ENCODE measurements around the gene TFCP2L1. TPM values are rescaled to one million over a fixed set of nuclear protein-coding genes. Genes with fewer than 3 reads are reported as not detected.

Gene TFCP2L1
- total and polyA plus RNA-seq, 8 donors, result 2.0 to 7.7 (median 4.5) TPM

GRCh38 chr2:121195036-121195435, 90.0 kb downstream of the TFCP2L1 start:
- DNase-seq (no peak), ATAC-seq (no peak), FAIRE-seq (no peak)
- no peaks in the 10 kb centered on the region for H3K4me1 ChIP-seq
- no peak overlapping the region for H3K4me3 ChIP-seq
- H3K9me3 ChIP-seq, result no peaks in the 10 kb centered on the region
- WGBS, 2 donors, result 73 to 80% methylated on average over 5 of the region's 5 CpGs
- intact Hi-C loops (cut with DNase I), result no loop called here
- H3K27me3 ChIP-seq, result no peaks in the 10 kb centered on the region
- no peak for TF ChIP-seq CTCF (IDR thresholded peaks at IDR 0.05)
- no peak overlapping the region for H3K27ac ChIP-seq
- no peaks in the 10 kb centered on the region for H3K36me3 ChIP-seq

GRCh38 chr2:121194626-121195025, 90.4 kb downstream of the TFCP2L1 start:
- no peak for TF ChIP-seq CTCF (IDR thresholded peaks at IDR 0.05)
- 87 to 91% methylated on average over 5 of the region's 5 CpGs for WGBS, 2 donors
- Histone ChIP-seq H3K36me3 (no peaks in the 10 kb centered on the region), H3K9me3 (no peaks in the 10 kb centered on the region), H3K27ac (no peak overlapping the region), H3K4me3 (no peak overlapping the region), H3K4me1 (no peaks in the 10 kb centered on the region), H3K27me3 (no peaks in the 10 kb centered on the region)
- FAIRE-seq, result no peak
- intact Hi-C loops (cut with DNase I), result no loop called here
- DNase-seq, result peak in 1 of 6 donors; percentile 31
- no peak for ATAC-seq

GRCh38 chr2:121193185-121193584, 91.8 kb downstream of the TFCP2L1 start:
- H3K27me3 ChIP-seq, result no peaks in the 10 kb centered on the region
- TF ChIP-seq CTCF (IDR thresholded peaks at IDR 0.05), result no peak
- no peaks in the 10 kb centered on the region for H3K4me1 ChIP-seq
- no peak overlapping the region for H3K27ac ChIP-seq
- no peaks in the 10 kb centered on the region for H3K9me3 ChIP-seq
- H3K36me3 ChIP-seq, result no peaks in the 10 kb centered on the region
- 94 to 96% methylated on average over 1 of the region's 1 CpG for WGBS, 2 donors
- H3K4me3 ChIP-seq, result no peak overlapping the region
- DNase-seq (no peak), ATAC-seq (no peak), FAIRE-seq (no peak)
- intact Hi-C loops (cut with DNase I), result no loop called here

GRCh38 chr2:121192576-121192975, 92.4 kb downstream of the TFCP2L1 start:
- FAIRE-seq, result no peak
- no peaks in the 10 kb centered on the region for H3K27me3 ChIP-seq
- 89 to 91% methylated on average over 8 of the region's 8 CpGs for WGBS, 2 donors

More at GRCh38 chr2:121192576-121192975, 92.4 kb downstream of the TFCP2L1 start:
- DNase-seq, result peak in 1 of 6 donors; percentile 38
- no peaks in the 10 kb centered on the region for H3K36me3 ChIP-seq
- intact Hi-C loops (cut with DNase I), result no loop called here
- no peaks in the 10 kb centered on the region for H3K4me1 ChIP-seq
- no peaks in the 10 kb centered on the region for H3K9me3 ChIP-seq
- no peak for ATAC-seq
- no peak overlapping the region for H3K4me3 ChIP-seq
- H3K27ac ChIP-seq, result no peak overlapping the region
- TF ChIP-seq CTCF (IDR thresholded peaks at IDR 0.05), result no peak

Data from pancreas (tissue), 10 donors.